Left lung (tissue), 10 donors: ENCODE data around the gene SATB1. TPM values are rescaled to one million over a fixed set of nuclear protein-coding genes. Genes with fewer than 3 reads are reported as not detected.

Experiments
- ATAC-seq: fragments of 200-7000 bp; cut with Tn5 transposase; one replicate; pipeline ENCODE4 v1.9.1; 2020; ENCODE audit warnings: moderate library complexity
- DNase-seq, 4 donors: peaks; one replicate each; pipeline ENCODE4 v3.0.0-alpha.2; 2013 to 2020
- H3K27ac ChIP-seq, 2 donors: fragments of 200-600 bp; sonication (generic) in 1 of 2; one replicate each; pipeline versions ENCODE4 v1.5.0 to v1.8.0; 2020 to 2021
- H3K27me3 ChIP-seq, 2 donors: fragments of 200-600 bp; sonication (generic) in 1 of 2; one replicate each; pipeline versions ENCODE4 v1.5.0 to v1.8.0; 2020 to 2021
- H3K36me3 ChIP-seq, 2 donors: fragments of 200-600 bp; sonication (generic) in 1 of 2; one replicate each; pipeline versions ENCODE4 v1.5.0 to v1.8.0; 2020 to 2021
- H3K4me1 ChIP-seq, 2 donors: fragments of 200-600 bp; one replicate each; pipeline ENCODE4 v1.8.0; 2021
- H3K4me3 ChIP-seq, 2 donors: fragments of 200-600 bp; sonication (generic) in 1 of 2; one replicate each; pipeline versions ENCODE4 v1.5.0 to v1.8.0; 2020 to 2021; ENCODE audit warnings: mild to moderate bottlenecking in 1 of 2
- H3K9me3 ChIP-seq, 2 donors: fragments of 200-600 bp; sonication (generic) in 1 of 2; one replicate each; pipeline versions ENCODE4 v1.5.0 to v1.8.0; 2020 to 2021
- intact Hi-C, 2 donors: fragments of 100-400 bp; cut with DNase I; formaldehyde crosslinking; loops; one replicate each; pipeline versions ENCODE4 v1.11.2 to v1.14.2; 2022
- polyA plus RNA-seq, 6 donors: library from polyadenylated mRNA; unstranded; fragments of 120-200 nt; gene quantifications; one replicate each; pipeline ENCODE4 v1.2.1, GENCODE V29; 2013; ENCODE audit not compliant: insufficient read length in 6 of 6
- total RNA-seq, 2 donors: library from RNA; stranded (reverse); fragmentation: NEBNext Ultra II Directional; extraction: Animal tissue kit (Norgen Biotek cat#: 25700); gene quantifications; one replicate each; pipeline ENCODE4 v1.2.1, GENCODE V29; 2021
- TF ChIP-seq, protein P1 (sequence below), 2 donors: fragments of 200-600 bp; sonication (generic) in 1 of 2; IDR thresholded peaks; one replicate each; pipeline versions ENCODE4 v1.5.0 to v1.8.0; 2021; ENCODE audit warnings: antibody characterized with exemption in 2 of 2
- donor health status: DM: no; HTN: yes; CAD: no.
- donor health status: DM: no; HTN: no; CAD: no.

The SATB1 gene
- total and polyA plus RNA-seq, 8 donors: 24.0 to 59.4 (median 52.0) TPM

DNA sequence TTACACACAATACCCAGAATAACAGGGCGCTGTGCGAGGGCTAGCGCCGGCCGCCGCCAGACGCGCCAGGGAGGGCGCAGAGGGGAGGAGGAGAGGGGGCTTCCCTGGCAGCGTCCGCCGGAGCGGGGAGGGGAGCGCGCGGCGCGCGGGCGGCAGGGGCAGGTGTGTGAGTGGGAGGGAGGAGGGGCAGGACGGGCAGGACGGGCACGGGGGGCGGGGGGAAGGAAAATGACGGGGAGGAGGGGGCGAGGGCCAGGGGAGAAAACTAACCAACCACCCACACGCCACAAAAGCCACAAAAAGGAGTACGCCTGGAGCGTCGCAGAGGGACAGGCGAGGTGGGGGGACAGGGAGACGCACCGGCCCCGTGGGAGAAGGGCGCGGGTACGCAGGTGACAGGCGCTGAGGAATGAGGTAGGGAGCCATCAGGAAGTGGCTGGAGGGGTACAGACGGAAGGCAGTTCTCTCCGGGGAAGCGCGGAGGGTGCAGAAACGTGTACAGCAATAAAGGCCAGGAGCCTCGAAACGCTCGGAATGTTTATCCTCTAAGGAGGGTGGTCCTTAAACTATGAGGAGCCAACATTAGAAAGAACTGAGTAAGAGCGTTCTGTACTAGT lies 610 bp upstream of the SATB1 start:
- intact Hi-C loops: no loop called here

DNA sequence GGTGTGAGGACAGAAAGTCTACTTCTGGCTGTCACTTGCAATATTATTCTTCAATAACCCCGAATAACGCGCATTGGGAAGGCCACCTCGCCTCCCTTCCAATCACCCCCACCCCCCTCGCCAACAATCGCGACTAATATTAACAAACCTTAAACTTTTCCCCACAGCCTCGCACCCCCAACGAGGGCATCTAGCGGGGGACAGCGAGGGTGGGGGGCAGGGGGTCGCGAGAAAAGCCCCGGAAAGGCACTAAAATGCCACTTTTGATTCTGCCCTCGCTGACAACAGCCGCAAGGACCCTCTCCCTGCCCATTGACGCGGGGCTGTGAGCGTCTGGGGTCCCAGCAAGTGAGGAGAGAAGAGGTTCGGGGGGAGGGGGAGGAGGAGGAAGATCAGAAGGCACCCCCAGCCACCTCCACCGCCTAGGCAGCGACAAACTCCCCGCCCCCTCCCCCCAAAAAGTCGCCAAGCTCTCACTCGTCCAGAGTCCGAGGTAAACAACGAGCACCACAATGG lies 868 bp downstream of the SATB1 start:
- peak overlapping the region; percentile 75 to 79 for H3K4me3 ChIP-seq
- H3K9me3 ChIP-seq: no peaks in the 10 kb centered on the region
- H3K4me1 ChIP-seq: peaks cover 0 to 28% of the 10 kb centered on the region in 2 donors
- H3K36me3 ChIP-seq: peaks cover 0 to 4% of the 10 kb centered on the region in 2 donors
- peak; percentile 10 for ATAC-seq
- H3K27ac ChIP-seq: peak overlapping the region; percentile 87 to 92
- TF ChIP-seq, protein P1, sequence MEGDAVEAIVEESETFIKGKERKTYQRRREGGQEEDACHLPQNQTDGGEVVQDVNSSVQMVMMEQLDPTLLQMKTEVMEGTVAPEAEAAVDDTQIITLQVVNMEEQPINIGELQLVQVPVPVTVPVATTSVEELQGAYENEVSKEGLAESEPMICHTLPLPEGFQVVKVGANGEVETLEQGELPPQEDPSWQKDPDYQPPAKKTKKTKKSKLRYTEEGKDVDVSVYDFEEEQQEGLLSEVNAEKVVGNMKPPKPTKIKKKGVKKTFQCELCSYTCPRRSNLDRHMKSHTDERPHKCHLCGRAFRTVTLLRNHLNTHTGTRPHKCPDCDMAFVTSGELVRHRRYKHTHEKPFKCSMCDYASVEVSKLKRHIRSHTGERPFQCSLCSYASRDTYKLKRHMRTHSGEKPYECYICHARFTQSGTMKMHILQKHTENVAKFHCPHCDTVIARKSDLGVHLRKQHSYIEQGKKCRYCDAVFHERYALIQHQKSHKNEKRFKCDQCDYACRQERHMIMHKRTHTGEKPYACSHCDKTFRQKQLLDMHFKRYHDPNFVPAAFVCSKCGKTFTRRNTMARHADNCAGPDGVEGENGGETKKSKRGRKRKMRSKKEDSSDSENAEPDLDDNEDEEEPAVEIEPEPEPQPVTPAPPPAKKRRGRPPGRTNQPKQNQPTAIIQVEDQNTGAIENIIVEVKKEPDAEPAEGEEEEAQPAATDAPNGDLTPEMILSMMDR (IDR thresholded peaks at IDR 0.05): no peak
- H3K27me3 ChIP-seq: no peaks in the 10 kb centered on the region
- intact Hi-C loops: no loop called here
- DNase-seq: peak in 2 of 4 donors; percentile 31 to 55

More for the DNA sequence above, 610 bp upstream of the SATB1 start:
- H3K4me1 ChIP-seq: peaks cover 0 to 30% of the 10 kb centered on the region in 2 donors
- DNase-seq (peak; percentile 32 to 92 (median 73)), ATAC-seq (peak; percentile 78)
- peak overlapping the region; percentile 87 to 92 for H3K27ac ChIP-seq
- H3K4me3 ChIP-seq: peak overlapping the region; percentile 75 to 79
- H3K9me3 ChIP-seq: no peaks in the 10 kb centered on the region
- peaks cover 0 to under 1% of the 10 kb centered on the region in 2 donors for H3K36me3 ChIP-seq
- TF ChIP-seq, protein P1 (IDR thresholded peaks at IDR 0.05): no peak
- no peaks in the 10 kb centered on the region for H3K27me3 ChIP-seq

GRCh38 chr3:18423401-18424212 lies 1.5 kb downstream of the SATB1 start:
- intact Hi-C loops: no loop called here
- TF ChIP-seq, protein P1 (IDR thresholded peaks at IDR 0.05): no peak
- peaks cover 0 to 5% of the 10 kb centered on the region in 2 donors for H3K36me3 ChIP-seq
- peak overlapping the region; percentile 87 to 92 for H3K27ac ChIP-seq
- H3K9me3 ChIP-seq: no peaks in the 10 kb centered on the region
- DNase-seq: peak in 3 of 4 donors; percentile 39 to 58 (median 42)
- H3K27me3 ChIP-seq: no peaks in the 10 kb centered on the region
- H3K4me3 ChIP-seq: peak overlapping the region; percentile 75 to 79
- peaks cover 0 to 26% of the 10 kb centered on the region in 2 donors for H3K4me1 ChIP-seq
- ATAC-seq: peak; percentile 46

GRCh38 chr3:18422972-18423371 lies 2.2 kb downstream of the SATB1 start:
- Histone ChIP-seq H3K4me1 (peaks cover 0 to 26% of the 10 kb centered on the region in 2 donors), H3K36me3 (peaks cover 0 to 9% of the 10 kb centered on the region in 2 donors), H3K9me3 (no peaks in the 10 kb centered on the region), H3K4me3 (peak overlapping the region; percentile 75 to 79), H3K27me3 (no peaks in the 10 kb centered on the region), H3K27ac (no peak overlapping the region)
- no peak for ATAC-seq
- no peak for DNase-seq
- intact Hi-C loops: no loop called here
- TF ChIP-seq, protein P1 (IDR thresholded peaks at IDR 0.05): no peak

- TF ChIP-seq, protein P1 (IDR thresholded peaks at IDR 0.05): no peak
- peaks cover 0 to 15% of the 10 kb centered on the region in 2 donors for H3K4me1 ChIP-seq
- H3K36me3 ChIP-seq: peaks cover 0 to 25% of the 10 kb centered on the region in 2 donors
- no peaks in the 10 kb centered on the region for H3K9me3 ChIP-seq
- ATAC-seq: no peak
- no peak overlapping the region for H3K4me3 ChIP-seq
- no peak for DNase-seq
- no peaks in the 10 kb centered on the region for H3K27me3 ChIP-seq
- no peak overlapping the region for H3K27ac ChIP-seq
- intact Hi-C loops: no loop called here
These were observed 4.6 kb downstream of the SATB1 start for GRCh38 chr3:18420555-18420954.
